SK-N-SH (cell line): ENCODE results near the gene LCN10. TPM values are rescaled to one million over a fixed set of nuclear protein-coding genes. Genes with fewer than 3 reads are reported as not detected.

Experiments used
- CTCF ChIA-PET: fragments of 300-600, 350-600 bp; formaldehyde crosslinking; extraction: SDS; loops from one replicate; lab custom pipeline; 2021; lab: Yijun Ruan, JAX
- POLR2A ChIA-PET: fragments of 350-600 bp; sonication (Branson Sonifier 250); formaldehyde crosslinking; extraction: SDS; loops from one replicate; lab custom pipeline; 2020; ENCODE audit warnings: antibody characterized with exemption, inconsistent platforms; lab: Yijun Ruan, JAX
- DNase-seq: peaks from one replicate; pipeline ENCODE4 v3.0.0; 2012
- H2AFZ ChIP-seq: fragments of 200-600 bp; sonication (generic); 2 replicates; pipeline ENCODE4 v1.8.1; 2016; ENCODE audit warnings: antibody characterized with exemption, mild to moderate bottlenecking, low read depth
- H3F3A ChIP-seq: fragments of 200-600 bp; sonication (generic); replicated peaks from 2 replicates; pipeline ENCODE3; 2016; ENCODE audit warnings: antibody characterized with exemption, mild to moderate bottlenecking; ENCODE audit not compliant: insufficient read depth
- H3K27ac ChIP-seq, 2 experiments: fragments of 200-500 bp in 1 of 2; fragments of 200-600 bp in 1 of 2; sonication (Bioruptor generic) in 1 of 2; sonication (generic), shearing (Covaris generic) in 1 of 2; 2 replicates each; pipeline versions ENCODE4 v1.5.1 to v1.6.1; 2014 to 2016; ENCODE audit warnings: low read depth in 2 of 2, inconsistent platforms in 1 of 2, low read length in 1 of 2, mild to moderate bottlenecking in 1 of 2, mixed read lengths in 1 of 2
- H3K27me3 ChIP-seq: fragments of 200-600 bp; sonication (generic), shearing (Covaris generic); 2 replicates; pipeline ENCODE4 v1.6.1; 2016; ENCODE audit warnings: mixed run types; ENCODE audit not compliant: insufficient read depth
- H3K36me3 ChIP-seq, 2 experiments: fragments of 200-500 bp in 1 of 2; fragments of 200-600 bp in 1 of 2; sonication (Bioruptor generic) in 1 of 2; sonication (generic) in 1 of 2; replicated peaks in 1 of 2; 2 replicates each; pipeline versions ENCODE3 to v1.5.1; 2014 to 2016; ENCODE audit warnings: low read length in 1 of 2, mild to moderate bottlenecking in 1 of 2; ENCODE audit not compliant: insufficient read depth in 2 of 2, control insufficient read depth in 1 of 2
- H3K4me1 ChIP-seq, 2 experiments: fragments of 200-500 bp in 1 of 2; fragments of 200-600 bp in 1 of 2; sonication (Bioruptor generic) in 1 of 2; sonication (generic), shearing (Covaris generic) in 1 of 2; 2 replicates each; pipeline versions ENCODE4 v1.5.1 to v1.6.1; 2014 to 2016; ENCODE audit warnings: low read depth in 1 of 2, low read length in 1 of 2, mixed run types in 1 of 2; ENCODE audit not compliant: insufficient read depth in 2 of 2, control insufficient read depth in 1 of 2
- H3K4me2 ChIP-seq: fragments of 200-600 bp; sonication (generic), shearing (Covaris generic); 2 replicates; pipeline ENCODE4 v1.6.1; 2017; ENCODE audit warnings: mixed run types
- H3K4me3 ChIP-seq, 2 experiments: fragments of 200-500 bp in 1 of 2; fragments of 200-600 bp in 1 of 2; sonication (Bioruptor generic) in 1 of 2; sonication (generic), shearing (Covaris generic) in 1 of 2; 2 replicates each; pipeline versions ENCODE4 v1.5.1 to v1.8.1; 2014 to 2016; ENCODE audit warnings: low read depth in 2 of 2, inconsistent platforms in 1 of 2, low read length in 1 of 2, mild to moderate bottlenecking in 1 of 2, mixed read lengths in 1 of 2, moderate library complexity in 1 of 2
- H3K79me2 ChIP-seq: fragments of 200-600 bp; sonication (generic); 2 replicates; pipeline ENCODE4 v1.8.1; 2017; ENCODE audit warnings: mild to moderate bottlenecking; ENCODE audit not compliant: insufficient read depth
- H3K9ac ChIP-seq: fragments of 200-600 bp; sonication (generic); 2 replicates; pipeline ENCODE4 v1.6.1; 2017; ENCODE audit warnings: mixed run types
- H3K9me2 ChIP-seq: fragments of 200-600 bp; sonication (generic); 2 replicates; pipeline ENCODE4 v1.6.1; 2017; ENCODE audit warnings: mixed run types
- H3K9me3 ChIP-seq: fragments of 200-600 bp; sonication (generic); 2 replicates; pipeline ENCODE4 v1.6.1; 2017; ENCODE audit warnings: mixed run types, mild to moderate bottlenecking, moderate library complexity
- H4K20me1 ChIP-seq: fragments of 200-600 bp; sonication (generic); 2 replicates; pipeline ENCODE4 v1.6.1; 2017; ENCODE audit warnings: mild to moderate bottlenecking, mixed run types; ENCODE audit not compliant: insufficient read depth
- ELF1 ChIP-seq: IDR thresholded peaks from 2 replicates; pipeline ENCODE4 v1.4.0; 2012
- EP300 ChIP-seq, 2 experiments: IDR thresholded peaks; 2 replicates each; pipeline versions ENCODE4 v1.4.0 to v1.6.1; 2012; ENCODE audit warnings: borderline replicate concordance in 1 of 2, low read depth in 1 of 2, low read length in 1 of 2
- FOXM1 ChIP-seq: IDR thresholded peaks from 2 replicates; pipeline ENCODE4 v1.4.0; 2012; ENCODE audit warnings: low read depth, mild to moderate bottlenecking
- MXI1 ChIP-seq: IDR thresholded peaks from 2 replicates; pipeline ENCODE4 v1.6.1; 2012; ENCODE audit warnings: mild to moderate bottlenecking, low read depth, low read length, improper control_type of control experiment
- TAF1 ChIP-seq: IDR thresholded peaks from 2 replicates; pipeline ENCODE4 v1.6.1; 2012; ENCODE audit warnings: low read depth, mild to moderate bottlenecking, low read length, moderate library complexity, borderline replicate concordance
- TEAD4 ChIP-seq: IDR thresholded peaks from 2 replicates; pipeline ENCODE4 v1.4.0; 2012; ENCODE audit warnings: mild to moderate bottlenecking, borderline replicate concordance; ENCODE audit not compliant: insufficient read depth
- YY1 ChIP-seq: IDR thresholded peaks from 2 replicates; pipeline ENCODE4 v1.4.0; 2012; ENCODE audit warnings: low read depth, mild to moderate bottlenecking
- WGBS: methylation state at CpG from one replicate; pipeline ENCODE4 v1.1.6; 2017; ENCODE audit warnings: low lambda C conversion rate; 5-methylcytosine and 5-hydroxymethylcytosine counted together
- polyA plus RNA-seq, 3 experiments: library from polyadenylated mRNA; depleted of rRNA; stranded (reverse); fragments of >200 nt; gene quantifications; 2 replicates each; pipeline ENCODE4 v1.2.3, GENCODE V29; 2012
- TF ChIP-seq, protein P1 (sequence below): IDR thresholded peaks from 2 replicates; pipeline ENCODE4 v1.6.1; 2012; ENCODE audit warnings: mild to moderate bottlenecking, low read depth, low read length, moderate library complexity
- TF ChIP-seq, protein P2 (sequence below): IDR thresholded peaks from 2 replicates; pipeline ENCODE4 v1.4.0; 2012; ENCODE audit warnings: low read depth, borderline replicate concordance
- TF ChIP-seq, protein P3 (sequence below): IDR thresholded peaks from 2 replicates; pipeline ENCODE4 v1.4.0; 2012; ENCODE audit warnings: low read depth

The LCN10 gene
- polyA plus RNA-seq, 1 of the 3 experiments (the other 2 are of a cell fraction), result not detected

DNA sequence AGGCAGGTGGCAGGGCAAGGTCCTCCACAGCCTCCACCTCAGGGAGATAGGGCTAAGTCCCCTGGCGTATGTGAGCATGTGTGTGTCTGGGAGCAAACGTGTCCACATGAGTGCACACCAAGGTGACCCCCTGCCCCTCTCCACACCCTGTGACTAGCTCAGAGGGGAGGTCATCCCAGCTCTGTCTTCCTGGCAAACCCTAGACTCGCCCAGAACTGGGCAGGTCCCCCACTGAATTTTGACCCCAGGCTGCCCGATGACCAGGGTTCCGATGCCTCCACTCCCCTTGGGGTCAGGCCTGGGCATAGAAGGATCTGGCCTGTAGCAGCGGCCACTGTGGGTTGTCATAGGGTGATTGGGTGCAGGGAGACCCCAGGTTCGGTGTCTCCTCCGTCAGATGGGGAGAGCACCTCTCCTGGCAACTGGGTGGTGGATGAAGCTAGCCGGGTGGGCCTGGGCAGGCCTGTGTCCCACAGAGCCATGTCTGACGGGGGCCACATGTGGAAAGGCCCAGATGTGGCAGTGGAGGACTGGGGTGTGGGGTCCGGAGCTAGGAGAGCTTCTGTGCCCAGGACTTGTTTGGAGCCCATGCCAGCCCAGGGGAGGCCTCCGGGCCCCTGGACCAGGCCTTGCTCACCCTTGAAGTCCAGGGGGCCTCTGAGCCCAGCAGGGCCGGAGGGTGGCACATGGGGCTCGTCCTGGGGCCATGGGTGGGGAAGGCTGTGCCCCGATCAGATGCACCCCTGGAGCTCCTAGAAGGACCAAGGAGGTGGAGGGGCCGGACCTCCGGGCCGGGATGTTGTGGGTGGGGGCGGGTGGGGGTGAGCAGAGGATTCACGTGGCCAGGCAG lies 24.2 kb downstream of the LCN10 start (continued):
- TF ChIP-seq, protein P1, sequence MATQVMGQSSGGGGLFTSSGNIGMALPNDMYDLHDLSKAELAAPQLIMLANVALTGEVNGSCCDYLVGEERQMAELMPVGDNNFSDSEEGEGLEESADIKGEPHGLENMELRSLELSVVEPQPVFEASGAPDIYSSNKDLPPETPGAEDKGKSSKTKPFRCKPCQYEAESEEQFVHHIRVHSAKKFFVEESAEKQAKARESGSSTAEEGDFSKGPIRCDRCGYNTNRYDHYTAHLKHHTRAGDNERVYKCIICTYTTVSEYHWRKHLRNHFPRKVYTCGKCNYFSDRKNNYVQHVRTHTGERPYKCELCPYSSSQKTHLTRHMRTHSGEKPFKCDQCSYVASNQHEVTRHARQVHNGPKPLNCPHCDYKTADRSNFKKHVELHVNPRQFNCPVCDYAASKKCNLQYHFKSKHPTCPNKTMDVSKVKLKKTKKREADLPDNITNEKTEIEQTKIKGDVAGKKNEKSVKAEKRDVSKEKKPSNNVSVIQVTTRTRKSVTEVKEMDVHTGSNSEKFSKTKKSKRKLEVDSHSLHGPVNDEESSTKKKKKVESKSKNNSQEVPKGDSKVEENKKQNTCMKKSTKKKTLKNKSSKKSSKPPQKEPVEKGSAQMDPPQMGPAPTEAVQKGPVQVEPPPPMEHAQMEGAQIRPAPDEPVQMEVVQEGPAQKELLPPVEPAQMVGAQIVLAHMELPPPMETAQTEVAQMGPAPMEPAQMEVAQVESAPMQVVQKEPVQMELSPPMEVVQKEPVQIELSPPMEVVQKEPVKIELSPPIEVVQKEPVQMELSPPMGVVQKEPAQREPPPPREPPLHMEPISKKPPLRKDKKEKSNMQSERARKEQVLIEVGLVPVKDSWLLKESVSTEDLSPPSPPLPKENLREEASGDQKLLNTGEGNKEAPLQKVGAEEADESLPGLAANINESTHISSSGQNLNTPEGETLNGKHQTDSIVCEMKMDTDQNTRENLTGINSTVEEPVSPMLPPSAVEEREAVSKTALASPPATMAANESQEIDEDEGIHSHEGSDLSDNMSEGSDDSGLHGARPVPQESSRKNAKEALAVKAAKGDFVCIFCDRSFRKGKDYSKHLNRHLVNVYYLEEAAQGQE, result no peak
- TF ChIP-seq TAF1, result no peak

DNA sequence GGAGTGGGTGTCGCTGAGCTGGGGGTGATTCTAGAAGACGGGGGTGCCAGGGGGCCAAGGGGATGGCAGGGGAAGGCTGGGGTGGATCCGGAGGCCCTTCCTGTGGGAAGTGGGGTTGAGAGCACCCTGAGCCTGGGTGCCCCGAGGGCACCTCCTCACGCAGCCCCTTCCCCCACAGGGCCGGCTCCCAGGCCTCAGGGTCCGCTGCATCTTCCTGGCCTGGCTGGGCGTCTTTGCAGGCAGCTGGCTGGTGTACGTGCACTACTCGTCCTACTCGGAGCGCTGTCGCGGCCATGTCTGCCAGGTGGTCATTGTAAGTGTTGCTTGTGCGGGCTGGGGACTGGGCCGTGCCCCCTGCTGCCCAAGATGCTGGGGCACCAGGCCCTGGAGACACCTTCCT lies 25.3 kb downstream of the LCN10 start:
- no peak overlapping the region for H3K27ac ChIP-seq
- no peak for TF ChIP-seq TEAD4
- TF ChIP-seq, all 33 proteins: peak for 0
- no peaks in the 10 kb centered on the region for H3F3A ChIP-seq
- H2AFZ ChIP-seq, result no peak overlapping the region
- H3K9me2 ChIP-seq, result no peaks in the 10 kb centered on the region
- H3K36me3 ChIP-seq, result peaks cover 0 to 9% of the 10 kb centered on the region in 2 experiments
- DNase-seq, result no peak
- H3K4me1 ChIP-seq, result peaks cover 0 to 21% of the 10 kb centered on the region in 2 experiments; a peak in 1 of 4 replicates
- peaks cover 17% of the 10 kb centered on the region for H4K20me1 ChIP-seq
- ChIA-PET POLR2A (interaction anchor here (0.6 kb wide), 1 partner anchor 10 kb away, joined by 4 read pairs; no protein-coding TSS in a partner anchor), CTCF (interaction anchor here (1.4 to 8.4 kb wide), 2 partner anchors 11 to 49 kb away, joined by 4 to 99 read pairs; no protein-coding TSS in a partner anchor)
- no peak overlapping the region for H3K4me2 ChIP-seq
- no peak overlapping the region for H3K4me3 ChIP-seq
- no peaks in the 10 kb centered on the region for H3K79me2 ChIP-seq
- WGBS, result 90% methylated on average over 2 of the region's 16 CpGs
- H3K27me3 ChIP-seq, result no peaks in the 10 kb centered on the region
- H3K9ac ChIP-seq, result no peak overlapping the region
- no peaks in the 10 kb centered on the region for H3K9me3 ChIP-seq

DNA sequence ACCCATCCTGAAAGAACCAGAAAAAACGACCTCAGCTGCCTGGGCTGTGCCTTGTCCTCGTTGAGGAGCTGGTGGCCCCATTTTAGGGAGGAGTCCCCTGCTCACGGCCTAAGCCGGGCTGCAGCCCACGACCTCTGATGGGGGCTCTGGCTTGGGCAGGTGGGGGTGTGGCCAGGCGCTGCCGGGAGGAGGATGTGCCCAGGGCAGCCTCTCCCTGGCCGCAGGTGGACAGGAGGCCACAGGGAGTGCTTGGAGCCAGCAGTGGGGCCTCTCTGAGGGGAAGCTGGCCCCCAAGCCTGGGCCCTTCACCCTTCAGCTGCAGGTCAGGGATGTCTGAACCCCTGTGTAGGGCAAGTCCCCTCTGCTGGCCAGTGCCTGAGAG lies 27.9 kb downstream of the LCN10 start:
- H3K9me3 ChIP-seq, result no peaks in the 10 kb centered on the region
- no CpG with 5 or more reads among the region's 8 CpGs for WGBS
- H3K4me1 ChIP-seq, result peaks cover 4 to 18% of the 10 kb centered on the region in 2 experiments; a peak in 1 of 4 replicates
- no peaks in the 10 kb centered on the region for H3K79me2 ChIP-seq
- POLR2A ChIA-PET, result interaction anchor here (2.2 to 4.2 kb wide), 2 partner anchors 7 to 13 kb away, joined by 12 to 51 read pairs; no protein-coding TSS in a partner anchor
- no peak overlapping the region for H3K9ac ChIP-seq
- no peaks in the 10 kb centered on the region for H4K20me1 ChIP-seq
- H3K36me3 ChIP-seq, result no peaks in the 10 kb centered on the region
- no peak overlapping the region for H3K4me3 ChIP-seq
- H3K9me2 ChIP-seq, result no peaks in the 10 kb centered on the region
- no peaks in the 10 kb centered on the region for H3K27me3 ChIP-seq
- CTCF ChIA-PET, result interaction anchor here (0.9 to 8.4 kb wide), 4 partner anchors 13 to 230 kb away, joined by 4 to 99 read pairs (median 13); no protein-coding TSS in a partner anchor
- no peak for DNase-seq
- H3K27ac ChIP-seq, result no peak overlapping the region
- H2AFZ ChIP-seq, result no peak overlapping the region
- H3K4me2 ChIP-seq, result no peak overlapping the region
- peaks cover 17% of the 10 kb centered on the region for H3F3A ChIP-seq
- no peak for TF ChIP-seq YY1
- no peak for TF ChIP-seq MXI1
- TF ChIP-seq, protein P2, sequence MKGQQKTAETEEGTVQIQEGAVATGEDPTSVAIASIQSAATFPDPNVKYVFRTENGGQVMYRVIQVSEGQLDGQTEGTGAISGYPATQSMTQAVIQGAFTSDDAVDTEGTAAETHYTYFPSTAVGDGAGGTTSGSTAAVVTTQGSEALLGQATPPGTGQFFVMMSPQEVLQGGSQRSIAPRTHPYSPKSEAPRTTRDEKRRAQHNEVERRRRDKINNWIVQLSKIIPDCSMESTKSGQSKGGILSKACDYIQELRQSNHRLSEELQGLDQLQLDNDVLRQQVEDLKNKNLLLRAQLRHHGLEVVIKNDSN, result no peak
- no peak for TF ChIP-seq EP300 (IDR thresholded peaks at IDR 0.05; ENCODE audit: borderline replicate concordance in 1 of 2, low read depth in 1 of 2, low read length in 1 of 2)
- TF ChIP-seq ELF1, result no peak
- TF ChIP-seq, protein P3, sequence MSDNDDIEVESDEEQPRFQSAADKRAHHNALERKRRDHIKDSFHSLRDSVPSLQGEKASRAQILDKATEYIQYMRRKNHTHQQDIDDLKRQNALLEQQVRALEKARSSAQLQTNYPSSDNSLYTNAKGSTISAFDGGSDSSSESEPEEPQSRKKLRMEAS, result no peak
- TF ChIP-seq FOXM1, result no peak
- TF ChIP-seq, all 33 proteins: peak for 0
